GM12872 (cell line): ENCODE results near the gene MEGF11.

ENCODE experiments used
- CTCF ChIP-seq: IDR thresholded peaks from 3 replicates; pipeline ENCODE4 v1.5.1; 2011; ENCODE audit warnings: low read depth, mild to moderate bottlenecking, low read length, moderate library complexity; ENCODE audit not compliant: insufficient read depth

Gene MEGF11

GRCh38 chr15:65964792-65965433, 288.6 kb downstream of the MEGF11 start:
- no peak for TF ChIP-seq CTCF

- TF ChIP-seq CTCF: no peak
Observed at GRCh38 chr15:65963911-65964482, 289.6 kb downstream of the MEGF11 start.

- TF ChIP-seq CTCF: no peak
Observed at GRCh38 chr15:65963358-65963757, 290.2 kb downstream of the MEGF11 start.

- no peak for TF ChIP-seq CTCF
Observed at GRCh38 chr15:65962187-65962586, 291.4 kb downstream of the MEGF11 start.

- no peak for TF ChIP-seq CTCF
Observed at GRCh38 chr15:65960586-65960985, 293.0 kb downstream of the MEGF11 start.

GRCh38 chr15:65958835-65959234, 294.7 kb downstream of the MEGF11 start:
- no peak for TF ChIP-seq CTCF

GRCh38 chr15:65957451-65957850, 296.1 kb downstream of the MEGF11 start:
- no peak for TF ChIP-seq CTCF

- no peak for TF ChIP-seq CTCF
Observed at GRCh38 chr15:65956899-65957298, 296.7 kb downstream of the MEGF11 start.
